H1 (cell line): ENCODE measurements around the gene AMIGO2.
"Not testable (repeated sequence)": the region's sequence is repeated elsewhere in the genome, so short reads cannot be mapped to it uniquely, and the experiment has no call there.

ENCODE experiments used
- ASH2L ChIP-seq: fragments of 200-600, 300-600 bp; sonication (generic); IDR thresholded peaks from one replicate; pipeline ENCODE4 v1.7.1; 2017; ENCODE audit warnings: low read length
- EP300 ChIP-seq, 2 experiments: IDR thresholded peaks; 1 replicate in 1 of 2; 2 replicates in 1 of 2; pipeline ENCODE4 v1.6.1; 2011 to 2012; ENCODE audit warnings: low read depth in 2 of 2, low read length in 2 of 2, mild to moderate bottlenecking in 2 of 2, borderline replicate concordance in 1 of 2, inconsistent platforms in 1 of 2, moderate library complexity in 1 of 2
- EZH2 ChIP-seq: fragments of 200-600 bp; sonication (generic); IDR thresholded peaks from 2 replicates; pipeline ENCODE4 v1.7.1; 2012; ENCODE audit warnings: low read depth, mild to moderate bottlenecking, moderate library complexity, low read length, inconsistent platforms; ENCODE audit not compliant: severe bottlenecking
- GTF2F1 ChIP-seq: IDR thresholded peaks from 2 replicates; pipeline ENCODE4 v1.6.1; 2012; ENCODE audit warnings: low read depth, low read length, improper control_type of control experiment, borderline replicate concordance
- MAFK ChIP-seq: IDR thresholded peaks from 2 replicates; pipeline ENCODE4 v1.6.1; 2012; ENCODE audit warnings: low read depth, mild to moderate bottlenecking, improper control_type of control experiment, low read length
- PHF8 ChIP-seq: fragments of 200-600 bp; sonication (generic); conservative IDR thresholded peaks from 2 replicates; pipeline ENCODE4 v1.7.1; 2012; ENCODE audit warnings: low read depth, mild to moderate bottlenecking, inconsistent platforms, low read length, moderate library complexity
- POLR2A ChIP-seq, 2 experiments: IDR thresholded peaks; 1 replicate in 1 of 2; 2 replicates in 1 of 2; pipeline ENCODE4 v1.6.1; 2011; ENCODE audit warnings: low read depth in 2 of 2, low read length in 2 of 2, mild to moderate bottlenecking in 2 of 2; ENCODE audit errors: control extremely low read depth in 1 of 2
- POLR2AphosphoS5 ChIP-seq: IDR thresholded peaks from 2 replicates; pipeline ENCODE4 v1.6.1; 2011; ENCODE audit warnings: low read depth, low read length
- RFX5 ChIP-seq: IDR thresholded peaks from 2 replicates; pipeline ENCODE4 v1.6.1; 2011; ENCODE audit warnings: low read depth, low read length, improper control_type of control experiment, borderline replicate concordance
- SP2 ChIP-seq: IDR thresholded peaks from 2 replicates; pipeline ENCODE4 v1.6.1; 2012; ENCODE audit warnings: mild to moderate bottlenecking, low read length, inconsistent platforms
- TAF1 ChIP-seq: IDR thresholded peaks from 2 replicates; pipeline ENCODE4 v1.6.1; 2011; ENCODE audit warnings: mild to moderate bottlenecking, low read depth, low read length
- ZNF274 ChIP-seq: IDR thresholded peaks from 2 replicates; pipeline ENCODE4 v1.7.0; 2012; ENCODE audit warnings: low read length, borderline replicate concordance; ENCODE audit errors: extremely low read depth
- TF ChIP-seq, protein P1 (sequence below), 3 experiments: IDR thresholded peaks; 1 replicate in 2 of 3; 2 replicates in 1 of 3; pipeline versions ENCODE4 v1.5.1 to v1.6.1; 2011; ENCODE audit warnings: low read length in 3 of 3, mild to moderate bottlenecking in 3 of 3, inconsistent platforms in 2 of 3, low read depth in 1 of 3, moderate library complexity in 1 of 3; ENCODE audit not compliant: insufficient read depth in 1 of 3; ENCODE audit errors: control extremely low read depth in 1 of 3

DNA sequence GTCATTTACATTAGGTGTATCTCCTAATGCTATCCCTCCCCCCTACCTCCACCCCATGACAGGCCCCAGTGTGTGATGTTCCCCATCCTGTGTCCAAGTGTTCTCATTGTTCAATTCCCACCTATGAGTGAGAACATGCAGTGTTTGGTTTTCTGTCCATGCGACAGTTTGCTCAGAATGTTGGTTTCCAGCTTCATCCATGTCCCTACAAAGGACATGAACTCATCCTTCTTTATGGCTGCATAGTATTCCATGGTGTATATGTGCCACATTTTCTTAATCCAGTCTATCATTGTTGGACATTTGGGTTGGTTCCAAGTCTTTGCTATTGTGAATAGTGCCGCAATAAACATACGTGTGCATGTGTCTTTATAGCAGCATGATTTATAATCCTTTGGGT, 37.5 kb upstream of the AMIGO2 start:
- TF ChIP-seq EZH2; RFX5; POLR2A (IDR thresholded peaks at IDR 0.05; ENCODE audit: control extremely low read depth in 1 of 2, low read depth in 2 of 2, low read length in 2 of 2); TAF1; PHF8; ZNF274; EP300 (IDR thresholded peaks at IDR 0.05; ENCODE audit: borderline replicate concordance in 1 of 2, low read depth in 2 of 2, low read length in 2 of 2); GTF2F1; POLR2AphosphoS5; MAFK; SP2; ASH2L: not testable (repeated sequence)
- TF ChIP-seq, protein P1, sequence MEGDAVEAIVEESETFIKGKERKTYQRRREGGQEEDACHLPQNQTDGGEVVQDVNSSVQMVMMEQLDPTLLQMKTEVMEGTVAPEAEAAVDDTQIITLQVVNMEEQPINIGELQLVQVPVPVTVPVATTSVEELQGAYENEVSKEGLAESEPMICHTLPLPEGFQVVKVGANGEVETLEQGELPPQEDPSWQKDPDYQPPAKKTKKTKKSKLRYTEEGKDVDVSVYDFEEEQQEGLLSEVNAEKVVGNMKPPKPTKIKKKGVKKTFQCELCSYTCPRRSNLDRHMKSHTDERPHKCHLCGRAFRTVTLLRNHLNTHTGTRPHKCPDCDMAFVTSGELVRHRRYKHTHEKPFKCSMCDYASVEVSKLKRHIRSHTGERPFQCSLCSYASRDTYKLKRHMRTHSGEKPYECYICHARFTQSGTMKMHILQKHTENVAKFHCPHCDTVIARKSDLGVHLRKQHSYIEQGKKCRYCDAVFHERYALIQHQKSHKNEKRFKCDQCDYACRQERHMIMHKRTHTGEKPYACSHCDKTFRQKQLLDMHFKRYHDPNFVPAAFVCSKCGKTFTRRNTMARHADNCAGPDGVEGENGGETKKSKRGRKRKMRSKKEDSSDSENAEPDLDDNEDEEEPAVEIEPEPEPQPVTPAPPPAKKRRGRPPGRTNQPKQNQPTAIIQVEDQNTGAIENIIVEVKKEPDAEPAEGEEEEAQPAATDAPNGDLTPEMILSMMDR (IDR thresholded peaks at IDR 0.05; ENCODE audit: control extremely low read depth in 1 of 3, insufficient read depth in 1 of 3, low read depth in 1 of 3, low read length in 3 of 3): not testable (repeated sequence)
